D721Med (cell line): ENCODE measurements around the gene TRANK1.

ENCODE experiments used
- DNase-seq: peaks from one replicate; pipeline ENCODE4 v3.0.0; 2011; ENCODE audit warnings: low spot score; ENCODE audit not compliant: insufficient read length
- FAIRE-seq: peaks from 2 replicates; lab custom pipeline; 2011; peaks lifted over from hg19 to GRCh38; lab: Jason Lieb, UNC
- TF ChIP-seq, protein P1 (sequence below): IDR thresholded peaks from 2 replicates; pipeline ENCODE4 v1.5.1; 2012; ENCODE audit warnings: mild to moderate bottlenecking, control low read depth; ENCODE audit not compliant: insufficient read depth; ENCODE audit errors: missing control alignments

Gene TRANK1

DNA sequence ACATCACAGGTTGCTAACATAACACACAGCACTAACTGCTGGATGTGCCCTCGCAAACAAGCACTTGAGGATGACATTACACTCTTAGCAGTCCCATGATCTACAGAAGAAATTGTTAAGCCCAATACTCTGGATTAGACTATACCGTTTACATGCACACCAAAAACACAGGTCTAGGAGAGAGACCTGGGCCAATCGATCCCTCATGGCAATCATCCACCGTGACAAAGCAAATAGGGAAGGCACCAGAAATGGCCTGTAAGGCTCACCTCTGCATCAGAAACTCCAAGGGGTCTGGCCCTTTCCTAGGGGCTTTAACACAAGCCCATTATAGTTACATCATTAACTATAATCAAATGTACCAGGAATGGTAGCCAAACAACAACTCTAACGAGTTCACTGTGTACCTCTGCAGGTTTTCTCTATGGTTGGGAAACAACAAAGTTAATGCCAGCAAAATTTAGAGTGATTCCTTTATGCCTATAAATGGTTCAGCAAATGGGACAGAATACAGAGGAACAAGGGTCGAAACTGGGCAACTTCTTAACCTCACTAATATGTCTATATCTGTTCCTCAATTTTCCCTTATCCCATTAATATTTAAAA is 18.5 kb downstream of the TRANK1 start:
- TF ChIP-seq, protein P1, sequence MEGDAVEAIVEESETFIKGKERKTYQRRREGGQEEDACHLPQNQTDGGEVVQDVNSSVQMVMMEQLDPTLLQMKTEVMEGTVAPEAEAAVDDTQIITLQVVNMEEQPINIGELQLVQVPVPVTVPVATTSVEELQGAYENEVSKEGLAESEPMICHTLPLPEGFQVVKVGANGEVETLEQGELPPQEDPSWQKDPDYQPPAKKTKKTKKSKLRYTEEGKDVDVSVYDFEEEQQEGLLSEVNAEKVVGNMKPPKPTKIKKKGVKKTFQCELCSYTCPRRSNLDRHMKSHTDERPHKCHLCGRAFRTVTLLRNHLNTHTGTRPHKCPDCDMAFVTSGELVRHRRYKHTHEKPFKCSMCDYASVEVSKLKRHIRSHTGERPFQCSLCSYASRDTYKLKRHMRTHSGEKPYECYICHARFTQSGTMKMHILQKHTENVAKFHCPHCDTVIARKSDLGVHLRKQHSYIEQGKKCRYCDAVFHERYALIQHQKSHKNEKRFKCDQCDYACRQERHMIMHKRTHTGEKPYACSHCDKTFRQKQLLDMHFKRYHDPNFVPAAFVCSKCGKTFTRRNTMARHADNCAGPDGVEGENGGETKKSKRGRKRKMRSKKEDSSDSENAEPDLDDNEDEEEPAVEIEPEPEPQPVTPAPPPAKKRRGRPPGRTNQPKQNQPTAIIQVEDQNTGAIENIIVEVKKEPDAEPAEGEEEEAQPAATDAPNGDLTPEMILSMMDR = no peak
- FAIRE-seq (no peak), DNase-seq (no peak)

DNA sequence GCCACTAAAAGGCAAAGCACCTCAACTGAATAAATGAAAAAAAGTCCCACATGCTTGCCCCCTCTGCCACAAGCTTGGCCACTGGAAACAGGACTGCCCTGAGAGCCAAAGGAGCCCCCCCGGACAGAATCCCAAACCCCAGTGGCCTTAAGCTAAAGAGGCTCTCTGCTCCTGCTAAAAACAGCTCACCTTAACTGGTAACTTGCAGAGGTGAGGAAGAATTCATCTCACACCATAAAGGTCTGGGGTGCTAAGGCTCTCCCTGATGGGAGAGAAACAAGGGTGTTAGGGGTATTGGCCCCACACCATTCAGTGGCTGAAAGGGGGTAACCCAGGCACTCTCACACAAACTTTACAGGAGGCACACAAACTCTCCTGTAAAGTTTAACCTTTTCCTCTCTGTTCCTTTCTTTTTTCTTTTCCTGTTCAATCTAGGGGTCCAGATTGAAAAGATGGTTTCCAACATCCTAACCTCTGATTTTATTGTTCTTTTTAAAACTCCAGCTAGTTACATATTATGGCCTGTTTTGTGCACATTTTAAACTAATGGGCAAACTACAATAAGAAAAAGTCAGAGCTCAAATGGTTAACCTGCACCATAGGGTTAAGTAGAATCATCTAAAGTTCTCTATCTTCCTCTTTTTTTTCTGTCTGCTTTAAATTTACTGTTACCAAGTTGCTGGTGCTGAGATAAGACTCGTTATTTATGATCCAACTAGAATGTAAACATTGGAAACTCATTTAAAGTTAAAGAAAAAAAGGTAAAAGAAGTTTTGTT is 19.9 kb downstream of the TRANK1 start:
- FAIRE-seq (no peak), DNase-seq (no peak)
- TF ChIP-seq, protein P1 = no peak

DNA sequence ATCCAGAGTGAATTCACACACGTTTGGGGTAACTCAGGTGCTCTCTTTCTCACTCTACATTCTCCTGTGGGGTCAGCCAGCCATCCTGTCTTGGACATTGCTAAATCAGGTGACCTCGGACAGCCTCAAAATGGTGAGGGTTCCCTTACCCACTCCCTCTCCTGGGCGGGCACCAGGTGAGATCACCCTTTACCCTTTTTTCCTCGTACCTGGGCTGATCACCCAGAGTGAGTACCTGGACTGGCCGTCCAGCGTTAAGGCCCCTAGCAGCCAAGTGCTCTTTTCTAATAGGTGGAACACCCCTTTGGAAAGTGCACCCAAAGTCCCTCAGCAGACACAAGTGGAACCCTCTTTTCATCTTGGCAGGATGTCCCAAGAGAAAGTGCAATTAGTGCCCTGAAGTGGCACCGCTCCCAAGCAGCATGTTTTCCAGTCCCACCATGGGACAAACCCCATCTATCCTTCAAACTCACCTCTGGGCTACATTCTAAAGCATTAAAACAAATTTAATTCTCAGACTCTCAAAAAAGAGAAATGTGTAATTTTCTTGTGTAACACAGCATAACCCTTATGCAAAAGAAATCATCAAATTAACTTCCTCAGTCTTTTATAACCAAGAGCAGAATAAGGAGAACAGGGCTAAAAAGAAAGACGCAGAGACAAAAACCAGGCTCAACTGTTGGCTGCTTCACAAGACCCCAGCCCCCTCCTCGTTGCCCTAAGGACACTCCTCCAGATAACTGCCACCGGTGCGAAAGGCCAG is 20.7 kb downstream of the TRANK1 start:
- DNase-seq (no peak), FAIRE-seq (no peak)
- TF ChIP-seq, protein P1 = no peak

DNA sequence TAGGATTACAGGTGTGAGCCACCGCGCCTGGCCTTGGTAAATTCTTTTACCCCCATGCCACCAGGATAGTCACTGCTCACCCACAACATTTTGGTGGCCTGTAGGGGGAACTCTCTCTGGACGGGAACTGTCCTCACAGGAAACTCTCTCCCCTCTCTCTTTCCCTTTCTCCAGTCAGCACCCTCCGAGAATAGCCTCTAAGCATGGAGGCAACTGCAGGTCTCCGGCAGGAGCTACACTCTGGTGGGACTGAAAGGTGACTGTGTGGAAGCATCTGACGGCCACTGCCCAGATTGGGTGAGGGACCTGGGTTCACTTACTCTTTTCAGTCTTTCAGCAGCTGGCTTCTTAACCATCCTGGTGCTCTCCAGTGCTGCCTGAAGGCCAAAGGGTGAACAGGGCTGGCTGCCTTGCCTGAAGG is 21.3 kb downstream of the TRANK1 start:
- TF ChIP-seq, protein P1 = no peak
- DNase-seq (no peak), FAIRE-seq (no peak)

DNA sequence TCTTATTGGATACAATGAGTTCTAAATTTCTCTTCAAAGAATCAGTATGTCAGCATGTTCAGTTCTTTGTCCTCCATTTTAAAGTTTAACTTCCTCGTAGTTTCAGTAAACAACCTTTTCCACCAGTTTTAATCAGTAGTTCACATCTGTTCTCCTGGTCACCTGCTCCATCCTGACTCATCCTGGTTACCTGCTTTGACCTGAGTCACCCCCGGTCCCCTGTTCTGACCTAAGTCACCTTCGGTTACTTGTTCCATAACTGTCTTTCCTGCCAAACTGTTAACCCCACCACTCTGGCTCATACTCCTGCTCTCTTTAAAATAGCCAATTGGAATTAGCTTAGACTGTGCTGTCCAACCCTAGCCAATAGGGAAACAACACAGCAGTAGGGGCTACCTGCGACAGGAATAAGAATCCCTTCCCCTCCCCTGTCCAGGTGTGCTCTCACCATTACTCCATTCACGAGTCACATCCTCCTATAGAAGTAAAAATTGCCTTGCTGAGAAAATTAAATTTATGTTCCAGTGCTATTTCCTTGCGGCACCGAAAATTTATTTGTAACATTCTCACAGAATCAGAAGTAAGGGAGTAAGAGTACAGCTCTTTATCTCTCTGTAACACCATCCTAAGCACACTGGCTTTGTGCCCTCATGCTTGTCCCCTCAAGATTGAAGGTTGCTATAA is 23.8 kb downstream of the TRANK1 start:
- FAIRE-seq = no peak

DNA sequence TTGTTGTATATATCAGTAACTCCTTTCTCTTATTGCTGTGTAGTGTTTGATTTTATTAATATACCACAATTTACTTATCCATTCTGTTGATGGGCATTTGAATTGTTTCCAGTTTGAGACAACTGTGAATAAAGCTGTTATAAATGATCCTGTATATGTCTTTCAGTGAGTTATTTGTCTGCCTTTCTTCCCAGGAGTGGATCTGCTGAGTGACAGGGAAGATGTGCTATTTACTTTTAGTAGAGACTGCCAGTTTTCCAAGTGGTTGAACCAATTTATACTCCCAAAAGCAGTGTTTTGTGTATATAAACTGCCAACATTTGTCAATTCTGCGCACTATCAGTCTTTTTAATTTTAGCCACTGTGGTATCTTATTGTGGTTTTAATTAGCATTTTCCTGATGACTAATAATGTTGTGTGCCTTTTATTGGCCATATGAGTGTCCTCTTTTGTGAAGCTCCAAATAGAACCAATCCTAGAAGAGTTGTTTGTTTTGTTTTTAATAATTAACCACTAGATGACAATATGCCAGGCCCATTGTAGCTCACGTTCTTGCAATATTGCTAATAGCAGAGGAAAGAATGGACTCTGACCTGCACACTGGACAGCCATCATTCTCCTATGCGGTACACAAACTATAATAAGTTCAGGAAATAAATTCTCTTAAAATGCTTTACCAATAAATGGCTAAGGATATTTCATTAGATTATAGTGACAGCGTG is 25.3 kb downstream of the TRANK1 start:
- DNase-seq (no peak), FAIRE-seq (no peak)
- TF ChIP-seq, protein P1 = no peak

More for the DNA sequence above, 23.8 kb downstream of the TRANK1 start:
- TF ChIP-seq, protein P1 = no peak
- DNase-seq = no peak
